Testis (tissue), 2 donors: ENCODE data around the gene CLCA4.

ENCODE experiments used
- POLR2A ChIP-seq: fragments of 450-650 bp; IDR thresholded peaks from one replicate; pipeline ENCODE4 v1.6.1; 2017; ENCODE audit warnings: antibody characterized with exemption, mild to moderate bottlenecking, moderate library complexity
- TF ChIP-seq, protein P1 (sequence below), 3 experiments: fragments of 450-650 bp in 2 of 3; fragments of 200-600 bp in 1 of 3; sonication (generic) in 1 of 3; IDR thresholded peaks; one replicate each; pipeline ENCODE4 v1.5.1; 2016 to 2019; ENCODE audit warnings: antibody characterized with exemption in 3 of 3, mild to moderate bottlenecking in 2 of 3, moderate library complexity in 1 of 3

DNA sequence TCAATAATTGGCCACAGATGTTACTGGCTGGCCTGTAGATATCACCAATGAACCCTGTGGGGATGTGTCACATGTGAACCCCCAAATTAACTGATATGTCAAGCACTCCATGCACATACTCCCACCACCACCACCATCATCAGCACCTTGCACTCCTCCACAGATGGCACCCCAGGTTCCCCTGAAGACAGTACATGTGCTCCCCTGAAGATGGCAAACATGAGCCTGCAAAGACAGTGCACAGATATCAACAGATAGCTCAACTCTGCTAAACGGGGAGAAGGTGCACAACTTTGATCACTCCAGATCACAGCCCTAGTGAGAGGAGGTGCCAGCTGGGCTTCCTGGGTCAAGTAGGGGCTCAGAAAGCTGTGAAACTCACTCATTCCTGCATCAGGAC lies 74.4 kb downstream of the CLCA4 start:
- TF ChIP-seq, protein P1, sequence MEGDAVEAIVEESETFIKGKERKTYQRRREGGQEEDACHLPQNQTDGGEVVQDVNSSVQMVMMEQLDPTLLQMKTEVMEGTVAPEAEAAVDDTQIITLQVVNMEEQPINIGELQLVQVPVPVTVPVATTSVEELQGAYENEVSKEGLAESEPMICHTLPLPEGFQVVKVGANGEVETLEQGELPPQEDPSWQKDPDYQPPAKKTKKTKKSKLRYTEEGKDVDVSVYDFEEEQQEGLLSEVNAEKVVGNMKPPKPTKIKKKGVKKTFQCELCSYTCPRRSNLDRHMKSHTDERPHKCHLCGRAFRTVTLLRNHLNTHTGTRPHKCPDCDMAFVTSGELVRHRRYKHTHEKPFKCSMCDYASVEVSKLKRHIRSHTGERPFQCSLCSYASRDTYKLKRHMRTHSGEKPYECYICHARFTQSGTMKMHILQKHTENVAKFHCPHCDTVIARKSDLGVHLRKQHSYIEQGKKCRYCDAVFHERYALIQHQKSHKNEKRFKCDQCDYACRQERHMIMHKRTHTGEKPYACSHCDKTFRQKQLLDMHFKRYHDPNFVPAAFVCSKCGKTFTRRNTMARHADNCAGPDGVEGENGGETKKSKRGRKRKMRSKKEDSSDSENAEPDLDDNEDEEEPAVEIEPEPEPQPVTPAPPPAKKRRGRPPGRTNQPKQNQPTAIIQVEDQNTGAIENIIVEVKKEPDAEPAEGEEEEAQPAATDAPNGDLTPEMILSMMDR (IDR thresholded peaks at IDR 0.05) = no peak
- no peak for TF ChIP-seq POLR2A
